ENCODE data around the gene MRPS6.

DNA sequence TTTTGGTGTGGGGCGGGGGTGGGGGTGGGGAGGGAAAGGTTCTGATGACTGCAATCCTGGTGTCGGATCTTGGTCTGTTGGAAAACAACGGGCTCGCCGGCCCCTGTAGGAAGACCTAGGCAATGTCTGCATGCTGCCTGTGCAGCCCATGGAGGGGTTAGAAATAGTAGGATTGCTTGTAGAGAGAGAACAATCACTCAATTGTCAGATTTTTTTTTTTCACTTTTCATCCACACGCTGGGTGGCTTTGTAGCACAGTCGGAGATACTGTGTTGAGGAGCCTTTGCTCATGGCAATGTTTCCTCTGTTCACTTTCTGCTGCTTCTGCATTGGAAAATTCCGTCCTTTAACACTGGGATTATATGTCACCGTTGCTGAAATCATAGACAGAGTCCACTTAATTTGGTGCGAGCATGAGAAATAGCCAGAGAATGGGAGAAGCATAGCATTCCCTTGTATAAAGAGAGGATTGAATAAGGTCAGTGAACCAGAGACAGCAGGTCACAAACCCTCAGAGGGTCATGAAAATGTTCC lies 107.5 kb downstream of the MRPS6 start:
- TF ChIP-seq, protein P1, sequence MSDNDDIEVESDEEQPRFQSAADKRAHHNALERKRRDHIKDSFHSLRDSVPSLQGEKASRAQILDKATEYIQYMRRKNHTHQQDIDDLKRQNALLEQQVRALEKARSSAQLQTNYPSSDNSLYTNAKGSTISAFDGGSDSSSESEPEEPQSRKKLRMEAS (IDR thresholded peaks at IDR 0.05): no peak
- no peak for TF ChIP-seq CTCF (IDR thresholded peaks at IDR 0.05 in 2 of 3, conservative IDR thresholded peaks at IDR 0.05 in 1 of 3; ENCODE audit: borderline replicate concordance in 1 of 3, insufficient read depth in 1 of 3, low read depth in 2 of 3, low read length in 2 of 3)
- no peak for TF ChIP-seq EGR1 (IDR thresholded peaks at IDR 0.05; ENCODE audit: low read depth)
